ENCODE measurements around the gene ATG13. TPM values are rescaled to one million over a fixed set of nuclear protein-coding genes. Genes with fewer than 3 reads are reported as not detected.

Gene ATG13
- total and polyA plus RNA-seq, 2 experiments from 2014 or later, result 32.9 to 71.1 TPM

DNA sequence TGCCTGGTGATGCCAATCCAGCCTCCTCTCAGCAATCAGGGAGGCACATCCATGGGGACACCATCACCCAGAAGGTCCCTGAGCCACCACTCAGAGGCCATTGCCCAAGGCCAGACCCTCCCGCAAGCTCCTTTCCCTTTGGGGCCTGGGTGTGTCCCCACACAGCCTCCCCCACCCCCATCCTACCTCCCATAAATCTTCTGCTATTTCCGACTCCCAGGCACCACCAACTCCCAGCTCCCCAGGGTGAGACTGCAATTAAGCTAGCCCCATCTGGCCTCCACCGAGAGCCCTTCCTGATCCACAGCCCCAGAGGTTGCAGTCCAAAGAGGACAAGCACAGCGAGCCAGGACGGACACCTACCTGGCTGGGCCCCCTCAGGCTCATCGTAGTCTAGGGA is 76.7 kb downstream of the ATG13 start:
- Histone ChIP-seq H3K4me1 (ENCODE audit: insufficient read depth) (no peaks in the 10 kb centered on the region), H3K27me3 (ENCODE audit: insufficient read depth) (no peaks in the 10 kb centered on the region), H3K36me3 (ENCODE audit: insufficient read depth) (no peaks in the 10 kb centered on the region), H3K27ac (ENCODE audit: low read depth) (no peak overlapping the region), H4K20me1 (replicated peaks; ENCODE audit: insufficient read depth) (no peaks in the 10 kb centered on the region), H3K4me3 (no peak overlapping the region), H2AFZ (no peak overlapping the region), H3K79me2 (replicated peaks; ENCODE audit: insufficient read depth) (peaks cover 5% of the 10 kb centered on the region; the same call in 1 of the 2 replicates), H3K9me2 (ENCODE audit: insufficient read depth) (no peaks in the 10 kb centered on the region), H3K4me2 (no peak overlapping the region), H3F3A (replicated peaks; ENCODE audit: low read depth) (no peaks in the 10 kb centered on the region)
- peaks cover 1% of the 10 kb centered on the region for H3K27me3 Mint-ChIP-seq (ENCODE audit: insufficient read depth, low read depth, poor library complexity)
- TF ChIP-seq CREB1 (CRISPR knock-in tag; IDR thresholded peaks at IDR 0.05; ENCODE audit: low read depth), result no peak
- no peak for TF ChIP-seq JUNB (IDR thresholded peaks at IDR 0.05; ENCODE audit: unreplicated experiment)
- TF ChIP-seq POLR2AphosphoS5 (IDR thresholded peaks at IDR 0.05; ENCODE audit: low read depth), result no peak
- TF ChIP-seq ETS1 (IDR thresholded peaks at IDR 0.05), result no peak
- no peak for TF ChIP-seq STAT1 (IDR thresholded peaks at IDR 0.05; ENCODE audit: unreplicated experiment)
- no peak for TF ChIP-seq NANOG (IDR thresholded peaks at IDR 0.05; ENCODE audit: borderline replicate concordance)
- no peak for TF ChIP-seq CTCF (conservative IDR thresholded peaks at IDR 0.05; ENCODE audit: low read depth in 2 of 2)
- TF ChIP-seq ZNF331 (CRISPR knock-in tag; IDR thresholded peaks at IDR 0.05; ENCODE audit: low read depth), result no peak
- TF ChIP-seq EZH2 (IDR thresholded peaks at IDR 0.05; ENCODE audit: low read depth, unreplicated experiment), result no peak
- TF ChIP-seq ZNF114 (CRISPR knock-in tag; IDR thresholded peaks at IDR 0.05), result no peak
- TF ChIP-seq, protein P1, sequence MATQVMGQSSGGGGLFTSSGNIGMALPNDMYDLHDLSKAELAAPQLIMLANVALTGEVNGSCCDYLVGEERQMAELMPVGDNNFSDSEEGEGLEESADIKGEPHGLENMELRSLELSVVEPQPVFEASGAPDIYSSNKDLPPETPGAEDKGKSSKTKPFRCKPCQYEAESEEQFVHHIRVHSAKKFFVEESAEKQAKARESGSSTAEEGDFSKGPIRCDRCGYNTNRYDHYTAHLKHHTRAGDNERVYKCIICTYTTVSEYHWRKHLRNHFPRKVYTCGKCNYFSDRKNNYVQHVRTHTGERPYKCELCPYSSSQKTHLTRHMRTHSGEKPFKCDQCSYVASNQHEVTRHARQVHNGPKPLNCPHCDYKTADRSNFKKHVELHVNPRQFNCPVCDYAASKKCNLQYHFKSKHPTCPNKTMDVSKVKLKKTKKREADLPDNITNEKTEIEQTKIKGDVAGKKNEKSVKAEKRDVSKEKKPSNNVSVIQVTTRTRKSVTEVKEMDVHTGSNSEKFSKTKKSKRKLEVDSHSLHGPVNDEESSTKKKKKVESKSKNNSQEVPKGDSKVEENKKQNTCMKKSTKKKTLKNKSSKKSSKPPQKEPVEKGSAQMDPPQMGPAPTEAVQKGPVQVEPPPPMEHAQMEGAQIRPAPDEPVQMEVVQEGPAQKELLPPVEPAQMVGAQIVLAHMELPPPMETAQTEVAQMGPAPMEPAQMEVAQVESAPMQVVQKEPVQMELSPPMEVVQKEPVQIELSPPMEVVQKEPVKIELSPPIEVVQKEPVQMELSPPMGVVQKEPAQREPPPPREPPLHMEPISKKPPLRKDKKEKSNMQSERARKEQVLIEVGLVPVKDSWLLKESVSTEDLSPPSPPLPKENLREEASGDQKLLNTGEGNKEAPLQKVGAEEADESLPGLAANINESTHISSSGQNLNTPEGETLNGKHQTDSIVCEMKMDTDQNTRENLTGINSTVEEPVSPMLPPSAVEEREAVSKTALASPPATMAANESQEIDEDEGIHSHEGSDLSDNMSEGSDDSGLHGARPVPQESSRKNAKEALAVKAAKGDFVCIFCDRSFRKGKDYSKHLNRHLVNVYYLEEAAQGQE (IDR thresholded peaks at IDR 0.05; ENCODE audit: unreplicated experiment), result no peak
- no peak for TF ChIP-seq EZH2phosphoT487 (IDR thresholded peaks at IDR 0.05; ENCODE audit: unreplicated experiment)
- TF ChIP-seq, protein P2, sequence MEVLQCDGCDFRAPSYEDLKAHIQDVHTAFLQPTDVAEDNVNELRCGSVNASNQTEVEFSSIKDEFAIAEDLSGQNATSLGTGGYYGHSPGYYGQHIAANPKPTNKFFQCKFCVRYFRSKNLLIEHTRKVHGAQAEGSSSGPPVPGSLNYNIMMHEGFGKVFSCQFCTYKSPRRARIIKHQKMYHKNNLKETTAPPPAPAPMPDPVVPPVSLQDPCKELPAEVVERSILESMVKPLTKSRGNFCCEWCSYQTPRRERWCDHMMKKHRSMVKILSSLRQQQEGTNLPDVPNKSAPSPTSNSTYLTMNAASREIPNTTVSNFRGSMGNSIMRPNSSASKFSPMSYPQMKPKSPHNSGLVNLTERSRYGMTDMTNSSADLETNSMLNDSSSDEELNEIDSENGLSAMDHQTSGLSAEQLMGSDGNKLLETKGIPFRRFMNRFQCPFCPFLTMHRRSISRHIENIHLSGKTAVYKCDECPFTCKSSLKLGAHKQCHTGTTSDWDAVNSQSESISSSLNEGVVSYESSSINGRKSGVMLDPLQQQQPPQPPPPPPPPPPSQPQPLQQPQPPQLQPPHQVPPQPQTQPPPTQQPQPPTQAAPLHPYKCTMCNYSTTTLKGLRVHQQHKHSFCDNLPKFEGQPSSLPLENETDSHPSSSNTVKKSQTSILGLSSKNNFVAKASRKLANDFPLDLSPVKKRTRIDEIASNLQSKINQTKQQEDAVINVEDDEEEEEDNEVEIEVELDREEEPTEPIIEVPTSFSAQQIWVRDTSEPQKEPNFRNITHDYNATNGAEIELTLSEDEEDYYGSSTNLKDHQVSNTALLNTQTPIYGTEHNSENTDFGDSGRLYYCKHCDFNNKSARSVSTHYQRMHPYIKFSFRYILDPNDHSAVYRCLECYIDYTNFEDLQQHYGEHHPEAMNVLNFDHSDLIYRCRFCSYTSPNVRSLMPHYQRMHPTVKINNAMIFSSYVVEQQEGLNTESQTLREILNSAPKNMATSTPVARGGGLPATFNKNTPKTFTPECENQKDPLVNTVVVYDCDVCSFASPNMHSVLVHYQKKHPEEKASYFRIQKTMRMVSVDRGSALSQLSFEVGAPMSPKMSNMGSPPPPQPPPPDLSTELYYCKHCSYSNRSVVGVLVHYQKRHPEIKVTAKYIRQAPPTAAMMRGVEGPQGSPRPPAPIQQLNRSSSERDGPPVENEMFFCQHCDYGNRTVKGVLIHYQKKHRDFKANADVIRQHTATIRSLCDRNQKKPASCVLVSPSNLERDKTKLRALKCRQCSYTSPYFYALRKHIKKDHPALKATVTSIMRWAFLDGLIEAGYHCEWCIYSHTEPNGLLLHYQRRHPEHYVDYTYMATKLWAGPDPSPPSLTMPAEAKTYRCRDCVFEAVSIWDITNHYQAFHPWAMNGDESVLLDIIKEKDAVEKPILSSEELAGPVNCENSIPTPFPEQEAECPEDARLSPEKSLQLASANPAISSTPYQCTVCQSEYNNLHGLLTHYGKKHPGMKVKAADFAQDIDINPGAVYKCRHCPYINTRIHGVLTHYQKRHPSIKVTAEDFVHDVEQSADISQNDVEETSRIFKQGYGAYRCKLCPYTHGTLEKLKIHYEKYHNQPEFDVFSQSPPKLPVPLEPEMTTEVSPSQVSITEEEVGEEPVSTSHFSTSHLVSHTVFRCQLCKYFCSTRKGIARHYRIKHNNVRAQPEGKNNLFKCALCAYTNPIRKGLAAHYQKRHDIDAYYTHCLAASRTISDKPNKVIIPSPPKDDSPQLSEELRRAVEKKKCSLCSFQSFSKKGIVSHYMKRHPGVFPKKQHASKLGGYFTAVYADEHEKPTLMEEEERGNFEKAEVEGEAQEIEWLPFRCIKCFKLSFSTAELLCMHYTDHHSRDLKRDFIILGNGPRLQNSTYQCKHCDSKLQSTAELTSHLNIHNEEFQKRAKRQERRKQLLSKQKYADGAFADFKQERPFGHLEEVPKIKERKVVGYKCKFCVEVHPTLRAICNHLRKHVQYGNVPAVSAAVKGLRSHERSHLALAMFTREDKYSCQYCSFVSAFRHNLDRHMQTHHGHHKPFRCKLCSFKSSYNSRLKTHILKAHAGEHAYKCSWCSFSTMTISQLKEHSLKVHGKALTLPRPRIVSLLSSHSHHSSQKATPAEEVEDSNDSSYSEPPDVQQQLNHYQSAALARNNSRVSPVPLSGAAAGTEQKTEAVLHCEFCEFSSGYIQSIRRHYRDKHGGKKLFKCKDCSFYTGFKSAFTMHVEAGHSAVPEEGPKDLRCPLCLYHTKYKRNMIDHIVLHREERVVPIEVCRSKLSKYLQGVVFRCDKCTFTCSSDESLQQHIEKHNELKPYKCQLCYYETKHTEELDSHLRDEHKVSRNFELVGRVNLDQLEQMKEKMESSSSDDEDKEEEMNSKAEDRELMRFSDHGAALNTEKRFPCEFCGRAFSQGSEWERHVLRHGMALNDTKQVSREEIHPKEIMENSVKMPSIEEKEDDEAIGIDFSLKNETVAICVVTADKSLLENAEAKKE (CRISPR knock-in tag; IDR thresholded peaks at IDR 0.05), result no peak
- peaks cover 4% of the 10 kb centered on the region; the same call in 1 of the 3 replicates for H3K36me3 Mint-ChIP-seq (ENCODE audit: low read depth)
- H3K9me3 Mint-ChIP-seq, result no peaks in the 10 kb centered on the region
- DNase-seq (ENCODE audit: low spot score) (no peak), ATAC-seq (no peak)
- no peak overlapping the region for H3K27ac Mint-ChIP-seq
- H3K4me3 Mint-ChIP-seq, result no peak overlapping the region
- peaks cover 12% of the 10 kb centered on the region; the same call in 2 of the 3 replicates for H3K4me1 Mint-ChIP-seq
